CD4-positive, alpha-beta T cell treated with Interleukin-1 beta for 1 hour (primary cell): ENCODE measurements around the gene GHRH.

Source experiments
- DNase-seq, 2 donors: peaks; one replicate each; pipeline ENCODE4 v3.0.0-alpha.2; 2020 to 2022

GHRH gene

GRCh38 chr20:37261714-37262113, at the start of gene GHRH:
Gene GHRH, minus strand, starts transcription at chr20:37261814. Its CDS starts 4,925 bp downstream, at chr20:37256889.
- no peak for DNase-seq

GRCh38 chr20:37310951-37311350, 49.3 kb upstream of the GHRH start:
- no peak for DNase-seq

GRCh38 chr20:37309936-37310590, 48.4 kb upstream of the GHRH start:
- no peak for DNase-seq

- DNase-seq = no peak
These were observed 47.7 kb upstream of the GHRH start for GRCh38 chr20:37309290-37309689.

GRCh38 chr20:37308086-37309050, 46.8 kb upstream of the GHRH start:
- DNase-seq = no peak

- DNase-seq = no peak
These were observed 44.2 kb upstream of the GHRH start for GRCh38 chr20:37305839-37306238.

- no peak for DNase-seq
These were observed 43.5 kb upstream of the GHRH start for GRCh38 chr20:37305079-37305478.

- no peak for DNase-seq
These were observed 42.0 kb upstream of the GHRH start for GRCh38 chr20:37303637-37304036.

- no peak for DNase-seq
These were observed 41.4 kb upstream of the GHRH start for GRCh38 chr20:37302981-37303380.

- DNase-seq = no peak
These were observed 39.9 kb upstream of the GHRH start for GRCh38 chr20:37301558-37301957.

- no peak for DNase-seq
These were observed 39.5 kb upstream of the GHRH start for GRCh38 chr20:37301120-37301519.

- DNase-seq = no peak
These were observed 38.3 kb upstream of the GHRH start for GRCh38 chr20:37299718-37300528.

- DNase-seq = peak in 1 of 2 donors; percentile 24
These were observed 36.8 kb upstream of the GHRH start for GRCh38 chr20:37298190-37298939.

- no peak for DNase-seq
These were observed 35.6 kb upstream of the GHRH start for GRCh38 chr20:37297066-37297736.

GRCh38 chr20:37296371-37296770, 34.8 kb upstream of the GHRH start:
- no peak for DNase-seq

- no peak for DNase-seq
These were observed 34.0 kb upstream of the GHRH start for GRCh38 chr20:37295595-37295994.

- no peak for DNase-seq
These were observed 33.4 kb upstream of the GHRH start for GRCh38 chr20:37295001-37295400.

GRCh38 chr20:37294262-37294981, 32.8 kb upstream of the GHRH start:
- DNase-seq = no peak

GRCh38 chr20:37293301-37293943, 31.8 kb upstream of the GHRH start:
- no peak for DNase-seq

- no peak for DNase-seq
These were observed 30.1 kb upstream of the GHRH start for GRCh38 chr20:37291724-37292126.
